Neural crest cell (in vitro differentiated cells): ENCODE measurements around the gene KRTAP2-3. TPM values are rescaled to one million over a fixed set of nuclear protein-coding genes. Genes with fewer than 3 reads are reported as not detected.

Experiments used
- DNase-seq: peaks from one replicate; pipeline ENCODE4 v3.0.0; 2021; ENCODE audit warnings: low read depth, mixed read lengths, low spot score
- H3K27ac Mint-ChIP-seq: one replicate; pipeline ENCODE4 v1.8.0; 2021; ENCODE audit warnings: mild to moderate bottlenecking, mixed read lengths; ENCODE audit not compliant: unreplicated experiment
- H3K27me3 Mint-ChIP-seq: 2 replicates; pipeline ENCODE4 v1.8.0; 2021; ENCODE audit warnings: low read depth, mild to moderate bottlenecking, mixed read lengths
- H3K36me3 Mint-ChIP-seq: 2 replicates; pipeline ENCODE4 v1.8.0; 2021; ENCODE audit warnings: low read depth, mild to moderate bottlenecking, mixed read lengths
- H3K4me1 Mint-ChIP-seq: 2 replicates; pipeline ENCODE4 v1.8.0; 2021; ENCODE audit warnings: mixed read lengths
- H3K4me3 Mint-ChIP-seq: one replicate; pipeline ENCODE4 v1.8.0; 2021; ENCODE audit warnings: mild to moderate bottlenecking, mixed read lengths
- H3K9me3 Mint-ChIP-seq: 2 replicates; pipeline ENCODE4 v1.8.0; 2021; ENCODE audit warnings: mixed read lengths
- CTCF ChIP-seq: fragments of 200-600 bp; sonication (generic); conservative IDR thresholded peaks from 2 replicates; pipeline ENCODE4 v1.5.0; 2021; ENCODE audit warnings: antibody characterized with exemption, mild to moderate bottlenecking
- total RNA-seq: library from RNA; stranded (reverse); gene quantifications from 2 replicates; pipeline ENCODE4 v1.2.1, GENCODE V29; 2021

Gene KRTAP2-3
- total RNA-seq, 1 donor from 2014 or later = not detected

DNA sequence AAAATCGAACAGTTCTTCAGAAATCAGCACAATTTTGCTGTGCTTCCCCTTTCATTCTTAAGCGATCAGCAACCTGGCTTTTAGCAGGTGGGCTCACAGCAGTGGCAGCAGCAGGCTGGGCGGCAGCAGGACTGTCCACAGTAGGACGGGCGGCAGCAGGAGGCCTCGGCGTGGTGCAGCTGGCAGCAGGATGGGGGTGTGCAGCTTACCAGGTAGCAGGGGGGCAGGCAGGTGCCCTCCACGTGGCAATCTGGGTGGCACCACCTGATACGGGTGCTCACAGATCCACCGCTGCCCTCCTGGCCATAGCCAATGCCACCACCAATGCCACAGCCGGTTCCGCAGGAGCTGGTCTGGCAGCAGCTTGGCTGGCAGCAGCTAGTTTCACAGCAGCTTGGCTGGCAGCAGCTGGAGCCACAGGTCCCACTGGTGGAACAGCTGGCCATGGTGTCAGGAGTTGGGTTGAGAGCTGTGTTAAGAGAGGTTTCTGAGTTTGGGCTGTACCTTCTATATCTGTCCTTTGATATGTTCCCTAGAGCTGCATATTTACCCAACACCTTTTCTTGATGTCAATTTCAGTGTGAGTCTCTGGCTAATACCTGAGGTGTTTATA, 30.2 kb downstream of the KRTAP2-3 start, which contains the start of gene KRTAP1-4:
KRTAP1-4 (minus strand) TSS at position 563 of the 613 bp plus-strand sequence; CDS start at position 446, 117 bp downstream.
- H3K9me3 Mint-ChIP-seq = no peaks in the 10 kb centered on the region
- H3K36me3 Mint-ChIP-seq = no peaks in the 10 kb centered on the region
- H3K27ac Mint-ChIP-seq = no peak within 1 kb of the TSS
- DNase-seq = no peak
- no peak within 1 kb of the TSS for H3K4me3 Mint-ChIP-seq
- H3K4me1 Mint-ChIP-seq = no peaks in the 10 kb centered on the region
- peaks cover 9% of the 10 kb centered on the region for H3K27me3 Mint-ChIP-seq
- TF ChIP-seq CTCF = no peak

GRCh38 chr17:41026715-41027471, 33.0 kb downstream of the KRTAP2-3 start, which contains the start of gene KRTAP1-5:
KRTAP1-5 (minus strand) TSS chr17:41027208; CDS start chr17:41027155, 53 bp downstream.
- Mint-ChIP-seq H3K36me3 (no peaks in the 10 kb centered on the region), H3K27ac (no peak within 1 kb of the TSS), H3K4me1 (no peaks in the 10 kb centered on the region), H3K9me3 (peaks cover 4% of the 10 kb centered on the region), H3K4me3 (no peak within 1 kb of the TSS), H3K27me3 (peaks cover 6% of the 10 kb centered on the region)
- DNase-seq = no peak
- no peak for TF ChIP-seq CTCF

GRCh38 chr17:41024697-41025096, 35.2 kb downstream of the KRTAP2-3 start:
- no peak for TF ChIP-seq CTCF
- Mint-ChIP-seq H3K27me3 (peaks cover 4% of the 10 kb centered on the region), H3K4me3 (no peak overlapping the region), H3K4me1 (no peaks in the 10 kb centered on the region), H3K27ac (no peak overlapping the region), H3K36me3 (no peaks in the 10 kb centered on the region), H3K9me3 (peaks cover 6% of the 10 kb centered on the region)
- no peak for DNase-seq

GRCh38 chr17:41020336-41020735, 39.6 kb downstream of the KRTAP2-3 start:
- Mint-ChIP-seq H3K4me1 (peaks cover 5% of the 10 kb centered on the region), H3K27ac (no peak overlapping the region), H3K27me3 (peaks cover 3% of the 10 kb centered on the region), H3K4me3 (no peak overlapping the region), H3K9me3 (peaks cover 6% of the 10 kb centered on the region), H3K36me3 (no peaks in the 10 kb centered on the region)
- TF ChIP-seq CTCF = no peak
- no peak for DNase-seq

GRCh38 chr17:41019415-41019814, 40.5 kb downstream of the KRTAP2-3 start:
- DNase-seq = no peak
- no peak for TF ChIP-seq CTCF
- no peak overlapping the region for H3K27ac Mint-ChIP-seq
- no peaks in the 10 kb centered on the region for H3K36me3 Mint-ChIP-seq
- H3K4me1 Mint-ChIP-seq = peaks cover 5% of the 10 kb centered on the region
- H3K27me3 Mint-ChIP-seq = no peaks in the 10 kb centered on the region
- H3K4me3 Mint-ChIP-seq = no peak overlapping the region
- H3K9me3 Mint-ChIP-seq = peaks cover 6% of the 10 kb centered on the region
